Right forelimb (tissue), 1 donor: ENCODE results near the gene SH2D3C.

Experiments used
- DNase-seq: peaks from one replicate; pipeline ENCODE4 v3.0.0-alpha.2; 2018

The SH2D3C gene

GRCh38 chr9:127715470-127716337, 62.8 kb downstream of the SH2D3C start, which contains the start of the genes PTRH1 and TTC16:
Gene PTRH1 (minus strand): TSS chr9:127715663. CDS start chr9:127715639, 24 bp downstream.
Gene TTC16 (plus strand): TSS chr9:127716079. CDS start chr9:127716146, 67 bp downstream.
- DNase-seq: peak; percentile 99

- DNase-seq: no peak
These were observed 63.5 kb downstream of the SH2D3C start for GRCh38 chr9:127714951-127715469.

- DNase-seq: no peak
These were observed 64.3 kb downstream of the SH2D3C start for GRCh38 chr9:127714020-127714750.

GRCh38 chr9:127712867-127713266, 65.6 kb downstream of the SH2D3C start:
- no peak for DNase-seq

- DNase-seq: no peak
These were observed 66.1 kb downstream of the SH2D3C start for GRCh38 chr9:127712371-127712770.

GRCh38 chr9:127711831-127712274, 66.6 kb downstream of the SH2D3C start:
- no peak for DNase-seq

- DNase-seq: no peak
These were observed 67.2 kb downstream of the SH2D3C start for GRCh38 chr9:127711226-127711701.

GRCh38 chr9:127710204-127710783, 68.2 kb downstream of the SH2D3C start:
- DNase-seq: no peak

GRCh38 chr9:127708952-127709587, 69.4 kb downstream of the SH2D3C start:
- no peak for DNase-seq

- no peak for DNase-seq
These were observed 70.7 kb downstream of the SH2D3C start for GRCh38 chr9:127707766-127708165.

- no peak for DNase-seq
These were observed 71.6 kb downstream of the SH2D3C start, which contains the start of gene CFAP157 for GRCh38 chr9:127706836-127707241. Gene CFAP157 (plus strand): TSS chr9:127706988. CDS start chr9:127707032, 44 bp downstream.

- no peak for DNase-seq
These were observed 72.7 kb downstream of the SH2D3C start for GRCh38 chr9:127705577-127706379.

- no peak for DNase-seq
These were observed 75.0 kb downstream of the SH2D3C start for GRCh38 chr9:127703289-127703946.

GRCh38 chr9:127700594-127701255, 77.7 kb downstream of the SH2D3C start:
- no peak for DNase-seq

- no peak for DNase-seq
These were observed 78.3 kb downstream of the SH2D3C start for GRCh38 chr9:127700140-127700539.

GRCh38 chr9:127698985-127699670, 79.3 kb downstream of the SH2D3C start:
- DNase-seq: peak; percentile 95

GRCh38 chr9:127698386-127698785, 80.1 kb downstream of the SH2D3C start:
- no peak for DNase-seq

GRCh38 chr9:127697575-127697974, 80.9 kb downstream of the SH2D3C start:
- DNase-seq: no peak

- DNase-seq: no peak
These were observed 83.4 kb downstream of the SH2D3C start for GRCh38 chr9:127694890-127695720.
